WTC11 (cell line): Measurements from ENCODE around the gene NKAIN2.

Source experiments
- ESRRA ChIP-seq: sonication (generic); formaldehyde crosslinking; IDR thresholded peaks from 2 replicates; pipeline ENCODE4 v1.8.1; 2022; ENCODE audit warnings: mild to moderate bottlenecking, missing genetic modification reagents, borderline replicate concordance
- KAT7 ChIP-seq: sonication (generic); formaldehyde crosslinking; IDR thresholded peaks from 2 replicates; pipeline ENCODE4 v1.8.1; 2023; ENCODE audit warnings: missing genetic modification reagents, mild to moderate bottlenecking, borderline replicate concordance
- TF ChIP-seq, protein P1 (sequence below): sonication (generic); formaldehyde crosslinking; IDR thresholded peaks from 2 replicates; pipeline ENCODE4 v1.8.0; 2022; ENCODE audit warnings: mild to moderate bottlenecking, missing genetic modification reagents

- TF ChIP-seq KAT7 (no peak), ESRRA (no peak)
- TF ChIP-seq, protein P1, sequence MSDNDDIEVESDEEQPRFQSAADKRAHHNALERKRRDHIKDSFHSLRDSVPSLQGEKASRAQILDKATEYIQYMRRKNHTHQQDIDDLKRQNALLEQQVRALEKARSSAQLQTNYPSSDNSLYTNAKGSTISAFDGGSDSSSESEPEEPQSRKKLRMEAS (CRISPR knock-in tag), result no peak
These were observed 105.1 kb downstream of the NKAIN2 start for GRCh38 chr6:123908797-123909196.
